Left ventricle myocardium inferior (tissue), 1 donor: ENCODE results near the gene U2SURP. TPM values are rescaled to one million over a fixed set of nuclear protein-coding genes. Genes with fewer than 3 reads are reported as not detected.

Source experiments
- DNase-seq: peaks from one replicate; pipeline ENCODE4 v3.0.0-alpha.2; 2020
- H3K27ac ChIP-seq: fragments of 200-600 bp; replicated peaks from 2 replicates; pipeline ENCODE4 v1.8.0; 2021
- H3K27me3 ChIP-seq: fragments of 200-600 bp; 2 replicates; pipeline ENCODE4 v1.8.0; 2021; ENCODE audit warnings: low read depth
- H3K36me3 ChIP-seq: fragments of 200-600 bp; 2 replicates; pipeline ENCODE4 v1.8.0; 2021
- H3K4me1 ChIP-seq: fragments of 200-600 bp; 2 replicates; pipeline ENCODE4 v1.8.0; 2021
- H3K4me3 ChIP-seq: fragments of 200-600 bp; 2 replicates; pipeline ENCODE4 v1.8.0; 2021; ENCODE audit warnings: mild to moderate bottlenecking, moderate library complexity
- H3K9me3 ChIP-seq: fragments of 200-600 bp; replicated peaks from 2 replicates; pipeline ENCODE4 v1.8.0; 2021
- intact Hi-C: fragments of 100-400 bp; cut with micrococcal nuclease; formaldehyde crosslinking; loops from one replicate; pipeline ENCODE4 v1.11.0; 2022
- total RNA-seq: library from RNA; stranded (reverse); fragmentation: NEBNext Ultra II Directional; extraction: Animal tissue kit (Norgen Biotek cat#: 25700); gene quantifications from one replicate; pipeline ENCODE4 v1.2.1, GENCODE V29; 2021
- TF ChIP-seq, protein P1 (sequence below): fragments of 200-600 bp; IDR thresholded peaks from 2 replicates; pipeline ENCODE4 v1.8.0; 2021; ENCODE audit warnings: antibody characterized with exemption, mild to moderate bottlenecking, borderline replicate concordance
- donor health status: DM: no; HTN: yes; CAD: no; lungs with severe emphysema.

U2SURP gene
- total RNA-seq, 1 donor from 2014 or later, result 43.7 TPM

- no peak overlapping the region for H3K4me3 ChIP-seq
- DNase-seq, result no peak
- H3K27ac ChIP-seq, result no peak overlapping the region
- H3K36me3 ChIP-seq, result no peaks in the 10 kb centered on the region
- TF ChIP-seq, protein P1, sequence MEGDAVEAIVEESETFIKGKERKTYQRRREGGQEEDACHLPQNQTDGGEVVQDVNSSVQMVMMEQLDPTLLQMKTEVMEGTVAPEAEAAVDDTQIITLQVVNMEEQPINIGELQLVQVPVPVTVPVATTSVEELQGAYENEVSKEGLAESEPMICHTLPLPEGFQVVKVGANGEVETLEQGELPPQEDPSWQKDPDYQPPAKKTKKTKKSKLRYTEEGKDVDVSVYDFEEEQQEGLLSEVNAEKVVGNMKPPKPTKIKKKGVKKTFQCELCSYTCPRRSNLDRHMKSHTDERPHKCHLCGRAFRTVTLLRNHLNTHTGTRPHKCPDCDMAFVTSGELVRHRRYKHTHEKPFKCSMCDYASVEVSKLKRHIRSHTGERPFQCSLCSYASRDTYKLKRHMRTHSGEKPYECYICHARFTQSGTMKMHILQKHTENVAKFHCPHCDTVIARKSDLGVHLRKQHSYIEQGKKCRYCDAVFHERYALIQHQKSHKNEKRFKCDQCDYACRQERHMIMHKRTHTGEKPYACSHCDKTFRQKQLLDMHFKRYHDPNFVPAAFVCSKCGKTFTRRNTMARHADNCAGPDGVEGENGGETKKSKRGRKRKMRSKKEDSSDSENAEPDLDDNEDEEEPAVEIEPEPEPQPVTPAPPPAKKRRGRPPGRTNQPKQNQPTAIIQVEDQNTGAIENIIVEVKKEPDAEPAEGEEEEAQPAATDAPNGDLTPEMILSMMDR, result no peak
- H3K4me1 ChIP-seq, result no peaks in the 10 kb centered on the region
- intact Hi-C loops, result no loop called here
- H3K9me3 ChIP-seq, result peaks cover 20% of the 10 kb centered on the region
- no peaks in the 10 kb centered on the region for H3K27me3 ChIP-seq
Measured at GRCh38 chr3:143100451-143100850, 99.1 kb downstream of the U2SURP start.

- DNase-seq, result no peak
- H3K27me3 ChIP-seq, result no peaks in the 10 kb centered on the region
- H3K4me1 ChIP-seq, result no peaks in the 10 kb centered on the region
- peaks cover 20% of the 10 kb centered on the region for H3K9me3 ChIP-seq
- H3K4me3 ChIP-seq, result no peak overlapping the region
- intact Hi-C loops, result no loop called here
- TF ChIP-seq, protein P1, result no peak
- no peaks in the 10 kb centered on the region for H3K36me3 ChIP-seq
- no peak overlapping the region for H3K27ac ChIP-seq
Measured at GRCh38 chr3:143101792-143102381, 100.5 kb downstream of the U2SURP start.

DNA sequence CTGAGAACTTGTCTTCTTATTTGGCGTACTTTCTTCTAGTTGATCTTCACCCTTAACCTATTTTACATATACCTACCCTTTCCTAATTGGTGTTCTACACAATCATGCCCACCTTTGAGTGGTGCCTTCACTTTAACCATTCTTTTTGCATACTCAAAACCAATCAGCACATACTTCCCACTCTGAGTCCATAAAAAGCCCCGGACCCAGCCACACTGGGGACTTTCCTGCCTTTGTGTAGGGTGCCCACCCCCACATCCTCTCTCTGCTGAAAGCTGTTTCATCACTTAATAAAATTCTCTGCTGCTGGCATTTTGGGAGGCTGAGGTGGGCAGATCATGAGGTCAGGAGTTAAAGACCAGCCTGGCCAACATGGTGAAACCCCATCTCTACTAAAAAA lies 102.3 kb downstream of the U2SURP start:
- peaks cover 20% of the 10 kb centered on the region for H3K9me3 ChIP-seq
- intact Hi-C loops, result no loop called here
- no peaks in the 10 kb centered on the region for H3K36me3 ChIP-seq
- H3K27ac ChIP-seq, result no peak overlapping the region
- DNase-seq, result no peak
- TF ChIP-seq, protein P1, result no peak
- H3K4me1 ChIP-seq, result no peaks in the 10 kb centered on the region
- H3K27me3 ChIP-seq, result no peaks in the 10 kb centered on the region
- no peak overlapping the region for H3K4me3 ChIP-seq

DNA sequence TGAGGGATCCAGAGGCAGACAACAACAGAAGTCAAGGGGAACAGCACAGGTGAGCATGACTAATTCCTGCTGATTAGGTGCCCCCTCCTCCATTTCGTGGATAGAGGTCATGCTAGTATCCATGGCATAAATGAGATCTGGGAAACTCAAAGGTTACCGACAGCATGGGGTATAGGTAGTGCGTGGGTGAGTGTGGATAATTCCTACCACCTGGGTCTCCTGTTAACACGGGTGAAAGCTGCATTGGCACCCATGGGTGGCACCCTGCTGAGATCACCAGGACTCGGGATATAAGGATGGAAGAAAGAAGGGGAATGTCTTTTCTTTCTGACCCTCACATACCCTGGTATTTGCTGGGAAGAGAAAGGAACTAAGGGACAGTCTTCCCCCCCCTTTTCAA lies 103.8 kb downstream of the U2SURP start:
- Histone ChIP-seq H3K4me3 (no peak overlapping the region), H3K9me3 (peaks cover 20% of the 10 kb centered on the region), H3K36me3 (no peaks in the 10 kb centered on the region), H3K27ac (no peak overlapping the region), H3K4me1 (no peaks in the 10 kb centered on the region), H3K27me3 (no peaks in the 10 kb centered on the region)
- TF ChIP-seq, protein P1, result no peak
- no peak for DNase-seq
- intact Hi-C loops, result no loop called here

DNA sequence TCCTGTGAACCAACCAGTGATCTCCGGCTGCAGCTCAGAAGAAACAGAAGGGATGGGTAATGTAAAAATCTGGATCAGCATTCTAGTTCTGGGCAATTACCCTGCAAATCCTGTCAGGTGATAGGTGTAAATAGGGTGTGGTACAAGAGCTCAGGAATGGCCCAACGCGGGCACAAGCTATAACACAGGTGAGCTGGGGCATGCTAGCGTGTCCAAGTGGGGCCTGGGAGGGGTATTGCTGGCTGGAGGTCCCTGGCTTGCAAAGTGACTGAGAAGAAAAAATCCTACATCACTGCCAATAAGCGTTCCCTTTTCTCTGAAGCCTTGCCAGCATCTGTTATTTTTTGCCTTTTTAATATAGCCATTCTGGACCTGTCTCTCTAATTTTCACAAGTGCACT lies 108.5 kb downstream of the U2SURP start:
- DNase-seq, result no peak
- TF ChIP-seq, protein P1, result no peak
- Histone ChIP-seq H3K4me1 (no peaks in the 10 kb centered on the region), H3K36me3 (no peaks in the 10 kb centered on the region), H3K27me3 (peaks cover 7% of the 10 kb centered on the region), H3K9me3 (peaks cover 11% of the 10 kb centered on the region), H3K27ac (no peak overlapping the region), H3K4me3 (no peak overlapping the region)
- intact Hi-C loops, result no loop called here

Other genes starting within 250 kb of the U2SURP start
- 74.3 TPM for gene PCOLCE2, start 112.5 kb upstream of the U2SURP start, total RNA-seq
- gene PAQR9, start 37.9 kb upstream of the U2SURP start, total RNA-seq, result 15.3 TPM
- gene CHST2, start 118.2 kb downstream of the U2SURP start, total RNA-seq, result 1.8 TPM